ENCODE results near the gene FAM219B. TPM values are rescaled to one million over a fixed set of nuclear protein-coding genes. Genes with fewer than 3 reads are reported as not detected.
A peak's percentile ranks its signal among the peaks of the same experiment; 100 is the strongest.

FAM219B gene
- total and polyA plus RNA-seq, 10 of the 15 experiments (the other 5 are each of a cell fraction or from before 2014, with no cell fraction given) = 7.6 to 53.2 (median 29.4) TPM

DNA sequence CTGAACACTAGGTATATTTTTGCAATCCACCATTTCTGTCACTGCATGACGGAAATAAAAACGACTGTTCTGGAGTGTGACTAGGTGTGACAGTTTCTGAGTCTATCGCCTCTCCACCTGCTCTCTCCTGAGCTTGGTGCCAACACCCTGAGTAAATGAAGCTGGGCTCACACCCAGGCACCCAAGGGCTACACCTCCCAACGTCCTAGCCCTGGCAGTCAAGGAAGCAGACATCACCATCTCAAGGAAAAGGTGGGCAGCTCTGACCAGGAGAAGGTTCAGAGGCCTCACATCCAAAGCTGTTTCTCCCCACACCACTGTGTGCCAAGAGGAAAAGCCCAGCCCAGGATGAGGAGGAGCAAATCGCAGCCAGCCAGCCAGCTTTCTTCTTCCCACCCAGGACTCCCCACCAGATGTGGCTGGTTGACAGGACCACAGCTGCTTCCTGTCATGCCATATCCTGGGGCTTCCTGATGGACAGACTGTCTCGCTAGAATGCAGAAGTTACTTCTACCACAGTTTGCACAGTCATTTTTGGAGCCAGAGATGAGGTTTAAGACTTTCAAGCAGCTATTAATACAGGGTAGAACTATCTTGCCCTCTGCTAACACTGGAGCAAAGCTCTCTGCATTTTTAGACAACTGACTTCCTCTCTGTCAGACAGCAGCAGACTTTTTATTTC, 36.8 kb downstream of the FAM219B start (continued):
- TF ChIP-seq, protein P1, sequence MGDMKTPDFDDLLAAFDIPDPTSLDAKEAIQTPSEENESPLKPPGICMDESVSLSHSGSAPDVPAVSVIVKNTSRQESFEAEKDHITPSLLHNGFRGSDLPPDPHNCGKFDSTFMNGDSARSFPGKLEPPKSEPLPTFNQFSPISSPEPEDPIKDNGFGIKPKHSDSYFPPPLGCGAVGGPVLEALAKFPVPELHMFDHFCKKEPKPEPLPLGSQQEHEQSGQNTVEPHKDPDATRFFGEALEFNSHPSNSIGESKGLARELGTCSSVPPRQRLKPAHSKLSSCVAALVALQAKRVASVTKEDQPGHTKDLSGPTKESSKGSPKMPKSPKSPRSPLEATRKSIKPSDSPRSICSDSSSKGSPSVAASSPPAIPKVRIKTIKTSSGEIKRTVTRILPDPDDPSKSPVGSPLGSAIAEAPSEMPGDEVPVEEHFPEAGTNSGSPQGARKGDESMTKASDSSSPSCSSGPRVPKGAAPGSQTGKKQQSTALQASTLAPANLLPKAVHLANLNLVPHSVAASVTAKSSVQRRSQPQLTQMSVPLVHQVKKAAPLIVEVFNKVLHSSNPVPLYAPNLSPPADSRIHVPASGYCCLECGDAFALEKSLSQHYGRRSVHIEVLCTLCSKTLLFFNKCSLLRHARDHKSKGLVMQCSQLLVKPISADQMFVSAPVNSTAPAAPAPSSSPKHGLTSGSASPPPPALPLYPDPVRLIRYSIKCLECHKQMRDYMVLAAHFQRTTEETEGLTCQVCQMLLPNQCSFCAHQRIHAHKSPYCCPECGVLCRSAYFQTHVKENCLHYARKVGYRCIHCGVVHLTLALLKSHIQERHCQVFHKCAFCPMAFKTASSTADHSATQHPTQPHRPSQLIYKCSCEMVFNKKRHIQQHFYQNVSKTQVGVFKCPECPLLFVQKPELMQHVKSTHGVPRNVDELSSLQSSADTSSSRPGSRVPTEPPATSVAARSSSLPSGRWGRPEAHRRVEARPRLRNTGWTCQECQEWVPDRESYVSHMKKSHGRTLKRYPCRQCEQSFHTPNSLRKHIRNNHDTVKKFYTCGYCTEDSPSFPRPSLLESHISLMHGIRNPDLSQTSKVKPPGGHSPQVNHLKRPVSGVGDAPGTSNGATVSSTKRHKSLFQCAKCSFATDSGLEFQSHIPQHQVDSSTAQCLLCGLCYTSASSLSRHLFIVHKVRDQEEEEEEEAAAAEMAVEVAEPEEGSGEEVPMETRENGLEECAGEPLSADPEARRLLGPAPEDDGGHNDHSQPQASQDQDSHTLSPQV (IDR thresholded peaks at IDR 0.05) = no peak
- TF ChIP-seq ZBTB11 (CRISPR knock-in tag; IDR thresholded peaks at IDR 0.05) = no peak
- TF ChIP-seq YY1 (IDR thresholded peaks at IDR 0.05; ENCODE audit: low read depth, low read length) = 0 out of 2 replicates have a peak, but pooled peaks have one; percentile 16
- no peak for TF ChIP-seq NR2C1 (IDR thresholded peaks at IDR 0.05)
- peak; percentile 87 for TF ChIP-seq MLLT1 (IDR thresholded peaks at IDR 0.05)
- peak; percentile 90 for TF ChIP-seq PML (IDR thresholded peaks at IDR 0.05; ENCODE audit: low read length)
- no peak for TF ChIP-seq NFXL1 (IDR thresholded peaks at IDR 0.05; ENCODE audit: borderline replicate concordance)
- TF ChIP-seq CHD4 (IDR thresholded peaks at IDR 0.05) = no peak
- no peak for TF ChIP-seq ZNF274 (IDR thresholded peaks at IDR 0.05; ENCODE audit: insufficient read depth, insufficient read length)
- TF ChIP-seq ZZZ3 (IDR thresholded peaks at IDR 0.05; ENCODE audit: control insufficient read depth, insufficient read length, low read depth) = no peak
- no peak for TF ChIP-seq HDAC2 (IDR thresholded peaks at IDR 0.05)
- no peak for TF ChIP-seq SUPT20H (IDR thresholded peaks at IDR 0.05; ENCODE audit: borderline replicate concordance, control insufficient read depth, low read depth, low read length)
- TF ChIP-seq NFIC (IDR thresholded peaks at IDR 0.05; ENCODE audit: low read depth, low read length) = peak; percentile 99
- no peak for TF ChIP-seq ZNF384 (IDR thresholded peaks at IDR 0.05; ENCODE audit: borderline replicate concordance, low read depth, low read length)
- TF ChIP-seq SIX5 (IDR thresholded peaks at IDR 0.05; ENCODE audit: low read depth, low read length, severe bottlenecking) = no peak
- peak; percentile 16 to 86; a peak in 2 of 4 replicates for TF ChIP-seq SRF (IDR thresholded peaks at IDR 0.05; ENCODE audit: low read depth in 2 of 2, low read length in 2 of 2)
- TF ChIP-seq EZH2 (IDR thresholded peaks at IDR 0.05; ENCODE audit: borderline replicate concordance, control insufficient read depth, low read depth, low read length) = no peak
- TF ChIP-seq WRNIP1 (IDR thresholded peaks at IDR 0.05; ENCODE audit: borderline replicate concordance, low read depth, low read length) = 0 out of 2 replicates have a peak, but pooled peaks have one; percentile 34
- peak; percentile 83; the same call in 1 of the 2 replicates for TF ChIP-seq BACH1 (IDR thresholded peaks at IDR 0.05; ENCODE audit: borderline replicate concordance)
- no peak for TF ChIP-seq MYC (IDR thresholded peaks at IDR 0.05; ENCODE audit: insufficient read depth, insufficient read length, insufficient replicate concordance, low read length, severe bottlenecking)
- peak; percentile 94 for TF ChIP-seq PAX5 (IDR thresholded peaks at IDR 0.05; ENCODE audit: borderline replicate concordance, low read depth, low read length)
- TF ChIP-seq BCL11A (IDR thresholded peaks at IDR 0.05; ENCODE audit: low read depth, low read length) = peak; percentile 97

Data from GM12878 (cell line).